SK-N-SH (cell line): ENCODE measurements around the gene ZFC3H1. TPM values are rescaled to one million over a fixed set of nuclear protein-coding genes. Genes with fewer than 3 reads are reported as not detected.

Source experiments
- CTCF ChIA-PET: fragments of 300-600, 350-600 bp; formaldehyde crosslinking; extraction: SDS; loops from one replicate; lab custom pipeline; 2021; lab: Yijun Ruan, JAX
- POLR2A ChIA-PET: fragments of 350-600 bp; sonication (Branson Sonifier 250); formaldehyde crosslinking; extraction: SDS; loops from one replicate; lab custom pipeline; 2020; ENCODE audit warnings: antibody characterized with exemption, inconsistent platforms; lab: Yijun Ruan, JAX
- DNase-seq: peaks from one replicate; pipeline ENCODE4 v3.0.0; 2012
- H2AFZ ChIP-seq: fragments of 200-600 bp; sonication (generic); 2 replicates; pipeline ENCODE4 v1.8.1; 2016; ENCODE audit warnings: antibody characterized with exemption, mild to moderate bottlenecking, low read depth
- H3F3A ChIP-seq: fragments of 200-600 bp; sonication (generic); replicated peaks from 2 replicates; pipeline ENCODE3; 2016; ENCODE audit warnings: antibody characterized with exemption, mild to moderate bottlenecking; ENCODE audit not compliant: insufficient read depth
- H3K27ac ChIP-seq, 2 experiments: fragments of 200-500 bp in 1 of 2; fragments of 200-600 bp in 1 of 2; sonication (Bioruptor generic) in 1 of 2; sonication (generic), shearing (Covaris generic) in 1 of 2; 2 replicates each; pipeline versions ENCODE4 v1.5.1 to v1.6.1; 2014 to 2016; ENCODE audit warnings: low read depth in 2 of 2, inconsistent platforms in 1 of 2, low read length in 1 of 2, mild to moderate bottlenecking in 1 of 2, mixed read lengths in 1 of 2
- H3K27me3 ChIP-seq: fragments of 200-600 bp; sonication (generic), shearing (Covaris generic); 2 replicates; pipeline ENCODE4 v1.6.1; 2016; ENCODE audit warnings: mixed run types; ENCODE audit not compliant: insufficient read depth
- H3K36me3 ChIP-seq, 2 experiments: fragments of 200-500 bp in 1 of 2; fragments of 200-600 bp in 1 of 2; sonication (Bioruptor generic) in 1 of 2; sonication (generic) in 1 of 2; replicated peaks in 1 of 2; 2 replicates each; pipeline versions ENCODE3 to v1.5.1; 2014 to 2016; ENCODE audit warnings: low read length in 1 of 2, mild to moderate bottlenecking in 1 of 2; ENCODE audit not compliant: insufficient read depth in 2 of 2, control insufficient read depth in 1 of 2
- H3K4me1 ChIP-seq, 2 experiments: fragments of 200-500 bp in 1 of 2; fragments of 200-600 bp in 1 of 2; sonication (Bioruptor generic) in 1 of 2; sonication (generic), shearing (Covaris generic) in 1 of 2; 2 replicates each; pipeline versions ENCODE4 v1.5.1 to v1.6.1; 2014 to 2016; ENCODE audit warnings: low read depth in 1 of 2, low read length in 1 of 2, mixed run types in 1 of 2; ENCODE audit not compliant: insufficient read depth in 2 of 2, control insufficient read depth in 1 of 2
- H3K4me2 ChIP-seq: fragments of 200-600 bp; sonication (generic), shearing (Covaris generic); 2 replicates; pipeline ENCODE4 v1.6.1; 2017; ENCODE audit warnings: mixed run types
- H3K4me3 ChIP-seq, 2 experiments: fragments of 200-500 bp in 1 of 2; fragments of 200-600 bp in 1 of 2; sonication (Bioruptor generic) in 1 of 2; sonication (generic), shearing (Covaris generic) in 1 of 2; 2 replicates each; pipeline versions ENCODE4 v1.5.1 to v1.8.1; 2014 to 2016; ENCODE audit warnings: low read depth in 2 of 2, inconsistent platforms in 1 of 2, low read length in 1 of 2, mild to moderate bottlenecking in 1 of 2, mixed read lengths in 1 of 2, moderate library complexity in 1 of 2
- H3K79me2 ChIP-seq: fragments of 200-600 bp; sonication (generic); 2 replicates; pipeline ENCODE4 v1.8.1; 2017; ENCODE audit warnings: mild to moderate bottlenecking; ENCODE audit not compliant: insufficient read depth
- H3K9ac ChIP-seq: fragments of 200-600 bp; sonication (generic); 2 replicates; pipeline ENCODE4 v1.6.1; 2017; ENCODE audit warnings: mixed run types
- H3K9me2 ChIP-seq: fragments of 200-600 bp; sonication (generic); 2 replicates; pipeline ENCODE4 v1.6.1; 2017; ENCODE audit warnings: mixed run types
- H3K9me3 ChIP-seq: fragments of 200-600 bp; sonication (generic); 2 replicates; pipeline ENCODE4 v1.6.1; 2017; ENCODE audit warnings: mixed run types, mild to moderate bottlenecking, moderate library complexity
- H4K20me1 ChIP-seq: fragments of 200-600 bp; sonication (generic); 2 replicates; pipeline ENCODE4 v1.6.1; 2017; ENCODE audit warnings: mild to moderate bottlenecking, mixed run types; ENCODE audit not compliant: insufficient read depth
- CHD2 ChIP-seq: fragments of 150-350 bp; IDR thresholded peaks from 2 replicates; pipeline ENCODE4 v1.6.1; 2018; ENCODE audit warnings: low read length; ENCODE audit not compliant: partially characterized antibody
- EP300 ChIP-seq, 2 experiments: IDR thresholded peaks; 2 replicates each; pipeline versions ENCODE4 v1.4.0 to v1.6.1; 2012; ENCODE audit warnings: borderline replicate concordance in 1 of 2, low read depth in 1 of 2, low read length in 1 of 2
- EZH2phosphoT487 ChIP-seq: fragments of 200-600 bp; sonication (generic); IDR thresholded peaks from 2 replicates; pipeline ENCODE4 v1.6.1; 2017; ENCODE audit warnings: low read depth, mixed run types, mild to moderate bottlenecking, antibody characterized with exemption, moderate library complexity, borderline replicate concordance
- FOXM1 ChIP-seq: IDR thresholded peaks from 2 replicates; pipeline ENCODE4 v1.4.0; 2012; ENCODE audit warnings: low read depth, mild to moderate bottlenecking
- GABPA ChIP-seq: IDR thresholded peaks from 2 replicates; pipeline ENCODE4 v1.4.0; 2012; ENCODE audit warnings: low read depth, mild to moderate bottlenecking
- GATA2 ChIP-seq: sonication (generic); formaldehyde crosslinking; IDR thresholded peaks from 2 replicates; pipeline ENCODE4 v1.5.0; 2020; ENCODE audit warnings: mild to moderate bottlenecking, missing genetic modification reagents
- IRF3 ChIP-seq: fragments of 150-350 bp; IDR thresholded peaks from 2 replicates; pipeline ENCODE4 v1.6.1; 2016; ENCODE audit warnings: mild to moderate bottlenecking, low read depth, low read length
- MEF2A ChIP-seq: IDR thresholded peaks from 2 replicates; pipeline ENCODE4 v1.4.0; 2012; ENCODE audit warnings: low read depth, borderline replicate concordance
- RXRA ChIP-seq: IDR thresholded peaks from 2 replicates; pipeline ENCODE4 v1.4.0; 2012; ENCODE audit warnings: low read depth, mild to moderate bottlenecking, borderline replicate concordance
- SMC3 ChIP-seq: IDR thresholded peaks from 2 replicates; pipeline ENCODE4 v1.6.1; 2012; ENCODE audit warnings: low read depth, low read length, improper control_type of control experiment
- TAF1 ChIP-seq: IDR thresholded peaks from 2 replicates; pipeline ENCODE4 v1.6.1; 2012; ENCODE audit warnings: low read depth, mild to moderate bottlenecking, low read length, moderate library complexity, borderline replicate concordance
- TCF12 ChIP-seq: IDR thresholded peaks from 2 replicates; pipeline ENCODE4 v1.4.0; 2012
- ZBTB33 ChIP-seq: IDR thresholded peaks from 2 replicates; pipeline ENCODE4 v1.4.0; 2012; ENCODE audit warnings: low read depth, borderline replicate concordance
- WGBS: methylation state at CpG from one replicate; pipeline ENCODE4 v1.1.6; 2017; ENCODE audit warnings: low lambda C conversion rate; 5-methylcytosine and 5-hydroxymethylcytosine counted together
- polyA plus RNA-seq, 3 experiments: library from polyadenylated mRNA; depleted of rRNA; stranded (reverse); fragments of >200 nt; gene quantifications; 2 replicates each; pipeline ENCODE4 v1.2.3, GENCODE V29; 2012
- TF ChIP-seq, protein P1 (sequence below): fragments of 150-350 bp; IDR thresholded peaks from 2 replicates; pipeline ENCODE4 v1.6.1; 2017; ENCODE audit warnings: antibody characterized with exemption, low read length, low read depth, borderline replicate concordance

ZFC3H1 gene
- polyA plus RNA-seq, 1 of the 3 experiments (the other 2 are of a cell fraction), result 19.1 TPM

DNA sequence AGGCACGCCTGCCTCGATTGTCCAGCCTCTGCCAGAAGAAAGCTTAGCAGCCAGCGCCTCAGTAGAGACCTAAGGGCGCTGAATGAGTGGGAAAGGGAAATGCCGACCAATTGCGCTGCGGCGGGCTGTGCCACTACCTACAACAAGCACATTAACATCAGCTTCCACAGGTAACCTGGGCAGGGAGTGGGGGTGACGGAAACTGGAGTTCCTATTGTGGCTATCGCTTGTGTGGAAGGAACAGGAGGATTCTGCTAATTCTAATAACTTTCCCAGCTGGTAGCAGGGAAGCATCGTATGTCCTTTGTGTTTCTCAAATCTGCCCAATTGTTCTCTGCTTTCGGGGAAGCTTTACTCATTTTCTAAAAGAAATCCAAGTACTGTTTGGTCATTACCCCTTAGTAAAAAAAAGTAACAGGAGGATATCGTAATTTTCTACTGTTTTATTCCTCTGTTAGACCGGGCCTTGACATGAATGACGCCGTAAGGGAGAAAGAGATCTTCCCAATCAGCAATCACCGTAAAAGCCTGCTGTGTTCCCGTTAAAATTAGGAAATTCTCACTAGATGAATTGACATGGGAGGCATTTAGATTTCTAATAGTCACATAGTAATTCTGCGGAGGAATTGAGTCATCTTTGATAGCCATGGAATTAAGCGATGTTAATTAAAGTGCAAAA is 902 bp upstream of the ZFC3H1 start:
- 3% methylated on average over 20 of the region's 20 CpGs for WGBS
- Histone ChIP-seq H2AFZ (peak overlapping the region; percentile 95), H4K20me1 (peaks cover 30% of the 10 kb centered on the region), H3K4me2 (peak overlapping the region; percentile 76), H3K9me2 (no peaks in the 10 kb centered on the region), H3K27ac (peak overlapping the region; percentile 88 to 99), H3K27me3 (no peaks in the 10 kb centered on the region), H3K79me2 (peaks cover 60% of the 10 kb centered on the region), H3F3A (peaks cover 10% of the 10 kb centered on the region), H3K36me3 (peaks cover 11 to 17% of the 10 kb centered on the region in 2 experiments), H3K4me1 (peaks cover 5 to 12% of the 10 kb centered on the region in 2 experiments; a peak in 3 of 4 replicates), H3K4me3 (peak overlapping the region; percentile 85 to 98), H3K9me3 (no peaks in the 10 kb centered on the region), H3K9ac (peak overlapping the region; percentile 88)
- DNase-seq, result no peak
- CTCF ChIA-PET, result interaction anchor here (1.3 to 2.8 kb wide), 2 partner anchors 22 to 30 kb away, joined by 4 to 18 read pairs; partner anchors contain the start of gene TMEM19
- TF ChIP-seq CHD2, result no peak
- TF ChIP-seq EP300 (IDR thresholded peaks at IDR 0.05; ENCODE audit: borderline replicate concordance in 1 of 2, low read depth in 1 of 2, low read length in 1 of 2), result no peak; a peak in 1 of 4 replicates
- TF ChIP-seq RXRA, result no peak
- no peak for TF ChIP-seq ZBTB33
- no peak for TF ChIP-seq GABPA
- no peak for TF ChIP-seq FOXM1
- TF ChIP-seq TAF1, result no peak
- TF ChIP-seq IRF3, result no peak
- TF ChIP-seq TCF12, result no peak
- TF ChIP-seq EZH2phosphoT487, result no peak
- TF ChIP-seq, protein P1, sequence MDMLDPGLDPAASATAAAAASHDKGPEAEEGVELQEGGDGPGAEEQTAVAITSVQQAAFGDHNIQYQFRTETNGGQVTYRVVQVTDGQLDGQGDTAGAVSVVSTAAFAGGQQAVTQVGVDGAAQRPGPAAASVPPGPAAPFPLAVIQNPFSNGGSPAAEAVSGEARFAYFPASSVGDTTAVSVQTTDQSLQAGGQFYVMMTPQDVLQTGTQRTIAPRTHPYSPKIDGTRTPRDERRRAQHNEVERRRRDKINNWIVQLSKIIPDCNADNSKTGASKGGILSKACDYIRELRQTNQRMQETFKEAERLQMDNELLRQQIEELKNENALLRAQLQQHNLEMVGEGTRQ, result no peak
- no peak for TF ChIP-seq SMC3
- TF ChIP-seq MEF2A, result no peak
- TF ChIP-seq GATA2 (CRISPR knock-in tag), result no peak
- POLR2A ChIA-PET, result interaction anchor here (0.6 to 2.9 kb wide), 8 partner anchors 16 to 477 kb away, joined by 3 to 38 read pairs (median 3); partner anchors contain the start of genes RAB21 and TMEM19
